Upper lobe of left lung (tissue), 6 donors: ENCODE data around the gene H19. TPM values are rescaled to one million over a fixed set of nuclear protein-coding genes. Genes with fewer than 3 reads are reported as not detected.

Source experiments
- ATAC-seq, 2 donors: fragments of 200-7000 bp; cut with Tn5 transposase; one replicate each; pipeline ENCODE4 v1.9.1; 2022; ENCODE audit warnings: mild to moderate bottlenecking in 2 of 2, moderate library complexity in 2 of 2; ENCODE audit not compliant: low FRiP score in 2 of 2
- DNase-seq, 2 donors: peaks; one replicate each; pipeline ENCODE4 v3.0.0-alpha.2; 2019 to 2020
- H3K27ac ChIP-seq, 4 donors: fragments of 200-600 bp; sonication (generic); one replicate each; pipeline ENCODE4 v1.5.1; 2016 to 2019
- H3K27me3 ChIP-seq, 4 donors: fragments of 200-600 bp; sonication (generic); one replicate each; pipeline ENCODE4 v1.5.1; 2017 to 2019
- H3K36me3 ChIP-seq, 4 donors: fragments of 200-600 bp; sonication (generic); one replicate each; pipeline ENCODE4 v1.5.1; 2016 to 2019
- H3K4me1 ChIP-seq, 4 donors: fragments of 200-600 bp; sonication (generic); one replicate each; pipeline ENCODE4 v1.5.1; 2018 to 2019
- H3K4me3 ChIP-seq, 4 donors: fragments of 200-600 bp; sonication (generic); one replicate each; pipeline ENCODE4 v1.5.1; 2017 to 2019; ENCODE audit warnings: mild to moderate bottlenecking in 2 of 4, moderate library complexity in 1 of 4
- H3K9me3 ChIP-seq, 4 donors: fragments of 200-600 bp; sonication (generic); one replicate each; pipeline ENCODE4 v1.5.1; 2018 to 2019
- EP300 ChIP-seq, 4 donors: sonication (generic); formaldehyde crosslinking; IDR thresholded peaks; one replicate each; pipeline ENCODE4 v1.5.1; 2017; ENCODE audit warnings: antibody characterized with exemption in 4 of 4, control low read depth in 2 of 4
- POLR2A ChIP-seq, 4 donors: fragments of 450-650 bp; IDR thresholded peaks; one replicate each; pipeline ENCODE4 v1.5.1; 2016 to 2017; ENCODE audit warnings: antibody characterized with exemption in 4 of 4, mild to moderate bottlenecking in 2 of 4
- POLR2AphosphoS5 ChIP-seq, 2 donors: sonication (generic); formaldehyde crosslinking; IDR thresholded peaks; one replicate each; pipeline ENCODE4 v1.5.1; 2017; ENCODE audit warnings: antibody characterized with exemption in 2 of 2
- WGBS, 2 donors: methylation state at CpG; one replicate each; pipeline ENCODE4 v1.1.5; 2017 to 2018; 5-methylcytosine and 5-hydroxymethylcytosine counted together
- total RNA-seq, 6 donors: library from RNA; depleted of rRNA in 4 of 6; stranded (reverse); fragments of >200 nt in 4 of 6; gene quantifications; one replicate each; pipeline versions ENCODE4 v1.1.0 to v1.2.1, GENCODE V29; 2016 to 2021
- TF ChIP-seq, protein P1 (sequence below), 6 experiments: fragments of 450-650 bp in 4 of 6; fragments of 200-600 bp in 2 of 6; sonication (generic) in 2 of 6; IDR thresholded peaks; one replicate each; pipeline ENCODE4 v1.5.1; 2016 to 2019; ENCODE audit warnings: antibody characterized with exemption in 6 of 6
- donor health status: DM: no; HTN: no; CAD: no; lungs with moderate emphysema.
- donor health status: DM: no; HTN: yes; CAD: no; lungs with severe emphysema.

H19 gene
- total RNA-seq, 6 donors from 2014 or later: 17.2 to 127 (median 64.0) TPM

DNA sequence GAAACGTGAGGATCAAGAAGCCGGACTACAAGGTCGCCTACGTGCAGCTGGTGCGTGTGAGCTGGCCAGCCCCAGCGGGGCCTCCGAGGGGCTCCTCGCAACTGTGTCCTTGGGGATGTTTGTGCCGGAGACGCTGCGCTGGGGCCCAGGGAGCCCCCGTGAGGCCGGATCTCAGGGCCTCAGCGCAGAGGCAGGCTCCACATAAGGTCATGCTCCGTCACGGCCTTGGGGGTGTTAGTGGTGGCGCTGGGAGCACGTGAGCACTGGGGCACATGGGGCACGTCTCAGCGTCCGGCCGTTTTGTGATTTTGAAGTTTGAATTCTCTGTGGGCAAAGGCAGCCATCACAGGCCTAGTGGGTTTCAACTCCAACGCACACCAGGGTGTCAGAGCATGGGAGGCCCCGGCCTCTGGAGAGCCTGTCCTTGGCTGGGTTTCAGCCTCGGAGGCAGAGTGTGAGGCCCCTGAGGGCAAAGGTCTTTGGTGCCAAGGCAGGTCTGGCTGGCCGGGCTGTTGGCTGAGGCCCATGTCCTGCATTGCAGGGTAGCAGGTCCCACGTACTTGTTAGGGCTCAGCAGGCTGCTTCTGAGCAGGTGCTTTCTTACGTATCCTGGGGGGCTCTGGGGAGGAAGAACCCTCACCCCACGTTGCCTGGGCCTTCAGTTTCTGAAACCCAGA, 44.7 kb downstream of the H19 start:
- Histone ChIP-seq H3K27ac (no peak overlapping the region), H3K36me3 (no peaks in the 10 kb centered on the region), H3K27me3 (no peaks in the 10 kb centered on the region), H3K4me1 (no peaks in the 10 kb centered on the region), H3K9me3 (no peaks in the 10 kb centered on the region), H3K4me3 (no peak overlapping the region)
- TF ChIP-seq, protein P1, sequence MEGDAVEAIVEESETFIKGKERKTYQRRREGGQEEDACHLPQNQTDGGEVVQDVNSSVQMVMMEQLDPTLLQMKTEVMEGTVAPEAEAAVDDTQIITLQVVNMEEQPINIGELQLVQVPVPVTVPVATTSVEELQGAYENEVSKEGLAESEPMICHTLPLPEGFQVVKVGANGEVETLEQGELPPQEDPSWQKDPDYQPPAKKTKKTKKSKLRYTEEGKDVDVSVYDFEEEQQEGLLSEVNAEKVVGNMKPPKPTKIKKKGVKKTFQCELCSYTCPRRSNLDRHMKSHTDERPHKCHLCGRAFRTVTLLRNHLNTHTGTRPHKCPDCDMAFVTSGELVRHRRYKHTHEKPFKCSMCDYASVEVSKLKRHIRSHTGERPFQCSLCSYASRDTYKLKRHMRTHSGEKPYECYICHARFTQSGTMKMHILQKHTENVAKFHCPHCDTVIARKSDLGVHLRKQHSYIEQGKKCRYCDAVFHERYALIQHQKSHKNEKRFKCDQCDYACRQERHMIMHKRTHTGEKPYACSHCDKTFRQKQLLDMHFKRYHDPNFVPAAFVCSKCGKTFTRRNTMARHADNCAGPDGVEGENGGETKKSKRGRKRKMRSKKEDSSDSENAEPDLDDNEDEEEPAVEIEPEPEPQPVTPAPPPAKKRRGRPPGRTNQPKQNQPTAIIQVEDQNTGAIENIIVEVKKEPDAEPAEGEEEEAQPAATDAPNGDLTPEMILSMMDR (IDR thresholded peaks at IDR 0.05): no peak
- no peak for TF ChIP-seq EP300 (IDR thresholded peaks at IDR 0.05)
- no peak for TF ChIP-seq POLR2AphosphoS5 (IDR thresholded peaks at IDR 0.05)
- TF ChIP-seq POLR2A (IDR thresholded peaks at IDR 0.05): no peak
- ATAC-seq (no peak), DNase-seq (peak in 1 of 2 donors; percentile 32)
- no CpG with 5 or more reads among the region's 29 CpGs for WGBS, 2 donors

GRCh38 chr11:1949922-1950321, 47.7 kb downstream of the H19 start:
- WGBS, 2 donors: no CpG with 5 or more reads among the region's 15 CpGs

DNA sequence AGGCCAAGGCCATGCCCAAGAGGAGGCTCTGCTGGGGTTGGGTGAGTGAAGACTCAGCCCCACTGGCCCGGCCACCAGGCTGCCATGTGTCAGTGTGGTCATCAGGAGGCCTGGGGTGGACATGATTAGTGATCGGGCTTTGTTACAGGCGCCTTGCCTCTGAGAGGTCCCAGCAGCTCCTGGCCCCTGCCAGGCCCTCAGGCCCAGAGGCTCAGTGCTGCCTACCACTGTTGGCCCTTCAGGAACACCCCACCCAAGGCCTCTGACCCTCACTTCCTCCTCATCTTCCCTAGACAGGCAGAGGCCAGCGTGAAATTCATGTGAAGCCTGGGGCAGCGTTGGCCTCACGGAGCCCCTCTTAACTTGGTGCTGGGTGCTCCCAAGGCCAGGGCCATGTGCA, 48.3 kb downstream of the H19 start:
- TF ChIP-seq POLR2AphosphoS5 (IDR thresholded peaks at IDR 0.05) (no peak), POLR2A (IDR thresholded peaks at IDR 0.05) (no peak), EP300 (IDR thresholded peaks at IDR 0.05) (no peak)
- TF ChIP-seq, protein P1 (IDR thresholded peaks at IDR 0.05): no peak
- no peaks in the 10 kb centered on the region for H3K9me3 ChIP-seq
- no peak overlapping the region for H3K27ac ChIP-seq
- DNase-seq: peak in 1 of 2 donors; percentile 36
- H3K4me3 ChIP-seq: no peak overlapping the region
- ATAC-seq: no peak
- H3K36me3 ChIP-seq: no peaks in the 10 kb centered on the region
- H3K27me3 ChIP-seq: no peaks in the 10 kb centered on the region
- peaks cover 0 to under 1% (median 0%) of the 10 kb centered on the region in 4 donors for H3K4me1 ChIP-seq
- WGBS, 2 donors: no CpG with 5 or more reads among the region's 6 CpGs

More at GRCh38 chr11:1949922-1950321, 47.7 kb downstream of the H19 start:
- Histone ChIP-seq H3K27me3 (no peaks in the 10 kb centered on the region), H3K36me3 (no peaks in the 10 kb centered on the region), H3K9me3 (no peaks in the 10 kb centered on the region), H3K27ac (no peak overlapping the region), H3K4me1 (no peaks in the 10 kb centered on the region), H3K4me3 (no peak overlapping the region)
- ATAC-seq (peak in 1 of 2 donors; percentile 16), DNase-seq (no peak)
- TF ChIP-seq EP300 (IDR thresholded peaks at IDR 0.05) (no peak), POLR2AphosphoS5 (IDR thresholded peaks at IDR 0.05) (no peak)
- TF ChIP-seq, protein P1 (IDR thresholded peaks at IDR 0.05): no peak

DNA sequence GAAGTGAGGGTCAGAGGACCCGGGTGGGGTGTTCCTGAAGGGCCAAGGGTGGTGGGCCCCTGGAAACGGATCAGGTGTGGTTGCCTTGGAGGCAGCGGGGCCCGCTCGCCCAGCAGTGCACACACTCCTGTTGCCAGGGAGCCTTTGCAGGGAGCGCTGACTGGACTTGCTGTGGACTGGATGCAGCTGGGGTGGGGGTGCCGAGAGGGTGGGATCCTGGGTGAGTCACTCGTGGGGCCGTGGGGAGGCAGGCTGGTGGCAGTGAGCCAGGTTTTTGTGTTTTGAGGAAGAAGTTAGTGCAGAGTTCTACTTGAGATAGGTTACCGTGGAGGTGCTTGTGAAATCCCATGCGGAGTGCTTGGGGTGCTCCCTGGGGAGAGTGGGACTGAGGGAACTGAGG, 49.3 kb downstream of the H19 start:
- no peaks in the 10 kb centered on the region for H3K36me3 ChIP-seq
- peaks cover 0 to 9% (median 2%) of the 10 kb centered on the region in 4 donors for H3K4me1 ChIP-seq
- H3K27me3 ChIP-seq: no peaks in the 10 kb centered on the region
- no peak overlapping the region for H3K27ac ChIP-seq
- no CpG with 5 or more reads among the region's 11 CpGs for WGBS, 2 donors
- H3K4me3 ChIP-seq: no peak overlapping the region
- ATAC-seq (peak; percentile 39 to 75), DNase-seq (peak; percentile 21 to 29)
- H3K9me3 ChIP-seq: no peaks in the 10 kb centered on the region
- TF ChIP-seq EP300 (IDR thresholded peaks at IDR 0.05) (no peak), POLR2A (IDR thresholded peaks at IDR 0.05) (no peak)
- TF ChIP-seq, protein P1 (IDR thresholded peaks at IDR 0.05): no peak
